Endothelial cell (in vitro differentiated cells): ENCODE measurements around the gene ICA1. TPM values are rescaled to one million over a fixed set of nuclear protein-coding genes. Genes with fewer than 3 reads are reported as not detected.
"Not testable (repeated sequence)": the region's sequence is repeated elsewhere in the genome, so short reads cannot be mapped to it uniquely, and the experiment has no call there.

Experiments
- DNase-seq: peaks from one replicate; pipeline ENCODE4 v3.0.0; 2021; ENCODE audit warnings: low spot score
- H3K27ac Mint-ChIP-seq: one replicate; pipeline ENCODE4 v1.8.0; 2021; ENCODE audit warnings: mixed read lengths, inconsistent platforms; ENCODE audit not compliant: unreplicated experiment
- H3K27me3 Mint-ChIP-seq: one replicate; pipeline ENCODE4 v1.8.0; 2021; ENCODE audit warnings: mild to moderate bottlenecking, moderate library complexity, mixed read lengths, inconsistent platforms; ENCODE audit not compliant: unreplicated experiment
- H3K36me3 Mint-ChIP-seq: one replicate; pipeline ENCODE4 v1.8.0; 2021; ENCODE audit warnings: mild to moderate bottlenecking, low read depth, mixed read lengths, inconsistent platforms; ENCODE audit not compliant: unreplicated experiment
- H3K4me1 Mint-ChIP-seq: one replicate; pipeline ENCODE4 v1.8.0; 2021; ENCODE audit warnings: mild to moderate bottlenecking, mixed read lengths, inconsistent platforms; ENCODE audit not compliant: unreplicated experiment
- H3K4me3 Mint-ChIP-seq: one replicate; pipeline ENCODE4 v1.8.0; 2021; ENCODE audit warnings: mild to moderate bottlenecking, mixed read lengths, inconsistent platforms; ENCODE audit not compliant: unreplicated experiment
- H3K9me3 Mint-ChIP-seq: one replicate; pipeline ENCODE4 v1.8.0; 2021; ENCODE audit warnings: mixed read lengths, inconsistent platforms; ENCODE audit not compliant: unreplicated experiment
- CTCF ChIP-seq: fragments of 200-600 bp; sonication (generic); IDR thresholded peaks from one replicate; pipeline ENCODE4 v1.5.0; 2021; ENCODE audit warnings: antibody characterized with exemption; ENCODE audit not compliant: unreplicated experiment
- total RNA-seq: library from RNA; stranded (reverse); fragmentation: NEBNext Ultra II Directional; extraction: Animal tissue kit (Norgen Biotek cat#: 25700); gene quantifications from one replicate; pipeline ENCODE4 v1.2.1, GENCODE V29; 2021; ENCODE audit not compliant: unreplicated experiment

ICA1 gene
- total RNA-seq, 1 donor from 2014 or later = 91.4 TPM

GRCh38 chr7:8250547-8250946 lies 11.4 kb downstream of the ICA1 start:
- Mint-ChIP-seq H3K4me3 (no peak overlapping the region), H3K4me1 (peaks cover 15% of the 10 kb centered on the region), H3K36me3 (peaks cover 10% of the 10 kb centered on the region), H3K27ac (no peak overlapping the region), H3K27me3 (peaks cover 4% of the 10 kb centered on the region), H3K9me3 (no peaks in the 10 kb centered on the region)
- DNase-seq = no peak
- TF ChIP-seq CTCF = no peak

- Mint-ChIP-seq H3K4me1 (peaks cover 10% of the 10 kb centered on the region), H3K27ac (no peak overlapping the region), H3K4me3 (no peak overlapping the region), H3K9me3 (no peaks in the 10 kb centered on the region), H3K27me3 (peaks cover 3% of the 10 kb centered on the region), H3K36me3 (peaks cover 16% of the 10 kb centered on the region)
- DNase-seq = no peak
- TF ChIP-seq CTCF = no peak
Observed at GRCh38 chr7:8249121-8249520, 12.8 kb downstream of the ICA1 start.

GRCh38 chr7:8246020-8246419 lies 15.9 kb downstream of the ICA1 start:
- DNase-seq = no peak
- Mint-ChIP-seq H3K36me3 (peaks cover 28% of the 10 kb centered on the region), H3K4me1 (peaks cover 9% of the 10 kb centered on the region), H3K9me3 (peaks cover 6% of the 10 kb centered on the region), H3K27me3 (peaks cover 3% of the 10 kb centered on the region), H3K27ac (no peak overlapping the region), H3K4me3 (no peak overlapping the region)
- no peak for TF ChIP-seq CTCF

- not testable (repeated sequence) for H3K27me3 Mint-ChIP-seq, H3K4me3 Mint-ChIP-seq, H3K27ac Mint-ChIP-seq, H3K9me3 Mint-ChIP-seq, H3K4me1 Mint-ChIP-seq, DNase-seq
- H3K36me3 Mint-ChIP-seq = peaks cover 28% of the 10 kb centered on the region
Observed at GRCh38 chr7:8245032-8245431, 16.9 kb downstream of the ICA1 start.

GRCh38 chr7:8243059-8243458 lies 18.9 kb downstream of the ICA1 start:
- not testable (repeated sequence) for H3K4me3 Mint-ChIP-seq, H3K9me3 Mint-ChIP-seq, H3K4me1 Mint-ChIP-seq, DNase-seq, H3K27me3 Mint-ChIP-seq
- Mint-ChIP-seq H3K27ac (peak overlapping the region; percentile 36), H3K36me3 (peaks cover 28% of the 10 kb centered on the region)

GRCh38 chr7:8239702-8240362 lies 22.1 kb downstream of the ICA1 start:
- DNase-seq, H3K9me3 Mint-ChIP-seq, H3K4me1 Mint-ChIP-seq, H3K27me3 Mint-ChIP-seq, H3K4me3 Mint-ChIP-seq, H3K27ac Mint-ChIP-seq: not testable (repeated sequence)
- H3K36me3 Mint-ChIP-seq = peaks cover 18% of the 10 kb centered on the region
